ENCODE measurements around the gene CAMK1D. TPM values are rescaled to one million over a fixed set of nuclear protein-coding genes. Genes with fewer than 3 reads are reported as not detected.

The CAMK1D gene
- total and polyA plus RNA-seq, 2 of the 4 experiments (the other 2 are of a cell fraction): 5.0 to 5.3 TPM

DNA sequence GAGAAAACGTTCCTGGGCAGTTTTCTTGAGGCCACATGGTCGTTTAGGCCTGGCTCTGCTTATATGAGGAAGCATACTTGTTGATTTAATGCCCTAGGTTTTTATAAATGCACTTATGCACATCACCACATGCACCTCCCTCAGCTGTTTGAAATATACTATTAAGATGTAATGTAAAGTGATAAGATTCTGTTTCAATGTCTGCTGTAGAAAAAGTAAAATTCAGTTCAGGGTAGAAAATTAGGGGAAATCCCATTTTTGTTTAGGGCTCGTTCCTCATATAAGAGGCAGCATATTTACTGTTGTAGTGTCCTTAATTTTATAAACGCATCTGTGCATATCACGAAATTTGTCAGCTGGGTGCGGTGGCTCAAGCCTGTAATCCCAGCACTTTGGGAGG, 7.8 kb upstream of the CAMK1D start:
- no peak overlapping the region for H2BK20ac ChIP-seq (ENCODE audit: low read depth, low read length)
- no peak overlapping the region for H2BK15ac ChIP-seq (ENCODE audit: low read depth, low read length)
- H2BK120ac ChIP-seq (ENCODE audit: low read depth, low read length): no peak overlapping the region
- BruUV-seq (replicated peaks): no TSS peak
- no peaks in the 10 kb centered on the region for H3K36me3 ChIP-seq (ENCODE audit: control insufficient read depth, insufficient read depth, low read length)
- no CpG with 5 or more reads among the region's 6 CpGs for WGBS, 2 experiments (ENCODE audit: extremely low coverage in 2 of 2, insufficient read length in 1 of 2)
- ChIA-PET CTCF (no interaction called here), POLR2A (ENCODE audit: unreplicated experiment) (no interaction called here)
- intact Hi-C loops (cut with micrococcal nuclease): no loop called here
- no peak overlapping the region for H3K18ac ChIP-seq (ENCODE audit: low read depth, low read length)
- no peak overlapping the region for H2AK5ac ChIP-seq (ENCODE audit: low read depth, low read length)
- H3K9me3 ChIP-seq (ENCODE audit: control insufficient read depth, insufficient read depth, low read length): no peaks in the 10 kb centered on the region
- TF ChIP-seq, protein P1, sequence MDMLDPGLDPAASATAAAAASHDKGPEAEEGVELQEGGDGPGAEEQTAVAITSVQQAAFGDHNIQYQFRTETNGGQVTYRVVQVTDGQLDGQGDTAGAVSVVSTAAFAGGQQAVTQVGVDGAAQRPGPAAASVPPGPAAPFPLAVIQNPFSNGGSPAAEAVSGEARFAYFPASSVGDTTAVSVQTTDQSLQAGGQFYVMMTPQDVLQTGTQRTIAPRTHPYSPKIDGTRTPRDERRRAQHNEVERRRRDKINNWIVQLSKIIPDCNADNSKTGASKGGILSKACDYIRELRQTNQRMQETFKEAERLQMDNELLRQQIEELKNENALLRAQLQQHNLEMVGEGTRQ (IDR thresholded peaks at IDR 0.05; ENCODE audit: low read depth, low read length): no peak
- TF ChIP-seq MXI1 (IDR thresholded peaks at IDR 0.05; ENCODE audit: borderline replicate concordance, low read depth, low read length) (no peak), MAZ (IDR thresholded peaks at IDR 0.05; ENCODE audit: borderline replicate concordance, low read depth, low read length) (no peak), RAD21 (IDR thresholded peaks at IDR 0.05; ENCODE audit: low read length) (no peak), CHD1 (IDR thresholded peaks at IDR 0.05; ENCODE audit: low read depth, low read length) (no peak), CTCF (conservative IDR thresholded peaks at IDR 0.05; ENCODE audit: low read depth, low read length) (no peak), RCOR1 (IDR thresholded peaks at IDR 0.05; ENCODE audit: insufficient replicate concordance, low read length) (no peak), CEBPB (IDR thresholded peaks at IDR 0.05; ENCODE audit: low read depth, low read length) (no peak)
- peaks cover 3% of the 10 kb centered on the region for H3K27me3 ChIP-seq (ENCODE audit: control insufficient read depth, insufficient read depth, low read length)
- ATAC-seq (ENCODE audit: low read depth): no peak
- H3K9ac ChIP-seq (ENCODE audit: low read depth, low read length): no peak overlapping the region
- H3K4me2 ChIP-seq (ENCODE audit: low read depth, low read length): no peak overlapping the region
- no peak overlapping the region for H2AFZ ChIP-seq (replicated peaks; ENCODE audit: low read length, poor library complexity)
- no peak overlapping the region for H4K5ac ChIP-seq (ENCODE audit: low read depth, low read length)
- DNase-seq: no peak
- no peak overlapping the region for H2AK9ac ChIP-seq (replicated peaks; ENCODE audit: low read depth, low read length, poor library complexity)
- H3K23ac ChIP-seq (ENCODE audit: low read depth, low read length): no peak overlapping the region
- no peak overlapping the region for H3K56ac ChIP-seq (ENCODE audit: extremely low read depth, insufficient read depth, low read length)
- no peaks in the 10 kb centered on the region for H3K4me1 ChIP-seq (ENCODE audit: control insufficient read depth, insufficient read depth, low read length)
- dilution Hi-C loops (cut with HindIII; ENCODE audit: low sequenced_read_pairs, unreplicated experiment): no loop called here
- H3K14ac ChIP-seq (replicated peaks; ENCODE audit: low read depth, low read length): no peak overlapping the region
- no peak overlapping the region for H3K27ac ChIP-seq (ENCODE audit: insufficient read depth, low read length)
- H4K91ac ChIP-seq (ENCODE audit: insufficient read depth, low read depth, low read length): no peak overlapping the region
- no peaks in the 10 kb centered on the region for H3K9me1 ChIP-seq (ENCODE audit: insufficient read depth, low read length)
- in situ Hi-C loops (cut with MboI; ENCODE audit: low sequenced_read_pairs): loop anchor here (10.0 kb wide), 1 partner anchor 77 kb away; no protein-coding TSS in a partner anchor
- no peak overlapping the region for H3K4ac ChIP-seq (ENCODE audit: low read depth, low read length)
- no peak overlapping the region for H3K4me3 ChIP-seq (ENCODE audit: insufficient read depth, low read depth, low read length)
- H2BK5ac ChIP-seq (ENCODE audit: low read depth, low read length, poor library complexity, severe bottlenecking): no peak overlapping the region
- H4K8ac ChIP-seq (ENCODE audit: low read depth in 2 of 2, low read length in 2 of 2): no peak overlapping the region
- no peaks in the 10 kb centered on the region for H3K79me1 ChIP-seq (ENCODE audit: low read depth in 1 of 2, low read length in 2 of 2)
- H4K20me1 ChIP-seq (ENCODE audit: insufficient read depth, low read length): no peaks in the 10 kb centered on the region

Measured in IMR-90 (cell line).